SU-DHL-6 (cell line): ENCODE results near the gene MAP3K7CL.

Source experiments
- EZH2phosphoT487 ChIP-seq: fragments of 200-600 bp; sonication (generic), shearing (Covaris generic); conservative IDR thresholded peaks from 2 replicates; pipeline ENCODE4 v1.6.1; 2018; ENCODE audit warnings: mild to moderate bottlenecking, antibody characterized with exemption, low read length, moderate library complexity, mixed read lengths
- TF ChIP-seq, protein P1 (sequence below): fragments of 200-600 bp; sonication (generic); IDR thresholded peaks from one replicate; pipeline ENCODE4 v1.5.1; 2017; ENCODE audit warnings: antibody characterized with exemption, mild to moderate bottlenecking, low read length, moderate library complexity; ENCODE audit not compliant: insufficient read depth, poor library complexity, severe bottlenecking

- TF ChIP-seq EZH2phosphoT487: no peak
- TF ChIP-seq, protein P1, sequence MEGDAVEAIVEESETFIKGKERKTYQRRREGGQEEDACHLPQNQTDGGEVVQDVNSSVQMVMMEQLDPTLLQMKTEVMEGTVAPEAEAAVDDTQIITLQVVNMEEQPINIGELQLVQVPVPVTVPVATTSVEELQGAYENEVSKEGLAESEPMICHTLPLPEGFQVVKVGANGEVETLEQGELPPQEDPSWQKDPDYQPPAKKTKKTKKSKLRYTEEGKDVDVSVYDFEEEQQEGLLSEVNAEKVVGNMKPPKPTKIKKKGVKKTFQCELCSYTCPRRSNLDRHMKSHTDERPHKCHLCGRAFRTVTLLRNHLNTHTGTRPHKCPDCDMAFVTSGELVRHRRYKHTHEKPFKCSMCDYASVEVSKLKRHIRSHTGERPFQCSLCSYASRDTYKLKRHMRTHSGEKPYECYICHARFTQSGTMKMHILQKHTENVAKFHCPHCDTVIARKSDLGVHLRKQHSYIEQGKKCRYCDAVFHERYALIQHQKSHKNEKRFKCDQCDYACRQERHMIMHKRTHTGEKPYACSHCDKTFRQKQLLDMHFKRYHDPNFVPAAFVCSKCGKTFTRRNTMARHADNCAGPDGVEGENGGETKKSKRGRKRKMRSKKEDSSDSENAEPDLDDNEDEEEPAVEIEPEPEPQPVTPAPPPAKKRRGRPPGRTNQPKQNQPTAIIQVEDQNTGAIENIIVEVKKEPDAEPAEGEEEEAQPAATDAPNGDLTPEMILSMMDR: no peak
These were observed 58.9 kb downstream of the MAP3K7CL start for GRCh38 chr21:29189353-29189752.
